CD14-positive monocyte (primary cell): Measurements from ENCODE around the gene POLR1F. TPM values are rescaled to one million over a fixed set of nuclear protein-coding genes. Genes with fewer than 3 reads are reported as not detected.

Source experiments
- DNase-seq, 3 donors: peaks; one replicate each; pipeline ENCODE4 v3.0.0-alpha.2; 2011 to 2022
- H2AFZ ChIP-seq: 2 replicates; pipeline ENCODE4 v1.6.0; 2012; ENCODE audit warnings: mild to moderate bottlenecking, low read depth, low read length, inconsistent platforms; ENCODE audit not compliant: insufficient read depth, poor library complexity, severe bottlenecking
- H3K27ac ChIP-seq, 2 donors: 1 replicate in 1 of 2; 2 replicates in 1 of 2; pipeline ENCODE4 v1.5.1; 2012 to 2013; ENCODE audit warnings: low read length in 2 of 2, control low read depth in 1 of 2, inconsistent platforms in 1 of 2, low read depth in 1 of 2, mild to moderate bottlenecking in 1 of 2
- H3K27me3 ChIP-seq, 2 donors: one replicate each; pipeline versions ENCODE4 v1.6.0 to v1.6.1; 2011 to 2013; ENCODE audit warnings: low read length in 2 of 2; ENCODE audit not compliant: control insufficient read depth in 2 of 2, insufficient read depth in 2 of 2
- H3K36me3 ChIP-seq, 2 donors: replicated peaks in 1 of 2; 1 replicate in 1 of 2; 2 replicates in 1 of 2; pipeline versions ENCODE4 v1.5.1 to v1.6.1; 2012 to 2013; ENCODE audit warnings: low read length in 2 of 2, control low read depth in 1 of 2, inconsistent platforms in 1 of 2, mild to moderate bottlenecking in 1 of 2; ENCODE audit not compliant: insufficient read depth in 2 of 2, control insufficient read depth in 1 of 2
- H3K4me1 ChIP-seq, 2 donors: 1 replicate in 1 of 2; 2 replicates in 1 of 2; pipeline versions ENCODE4 v1.5.1 to v1.6.1; 2012 to 2013; ENCODE audit warnings: low read length in 2 of 2, control low read depth in 1 of 2, inconsistent platforms in 1 of 2, mild to moderate bottlenecking in 1 of 2, moderate library complexity in 1 of 2; ENCODE audit not compliant: insufficient read depth in 2 of 2, control insufficient read depth in 1 of 2
- H3K4me2 ChIP-seq: replicated peaks from 2 replicates; pipeline ENCODE3; 2012; ENCODE audit warnings: low read length, moderate library complexity, mild to moderate bottlenecking; ENCODE audit not compliant: poor library complexity, severe bottlenecking; ENCODE audit errors: extremely low read depth
- H3K4me3 ChIP-seq, 3 experiments: fragments of 200-600 bp in 1 of 3; sonication (generic) in 1 of 3; replicated peaks in 1 of 3; 1 replicate in 2 of 3; 2 replicates in 1 of 3; pipeline ENCODE4 v1.5.1; 2011 to 2013; ENCODE audit warnings: low read length in 3 of 3, mild to moderate bottlenecking in 3 of 3, control low read depth in 2 of 3, low read depth in 2 of 3, inconsistent platforms in 1 of 3, moderate library complexity in 1 of 3
- H3K79me2 ChIP-seq: 2 replicates; pipeline ENCODE4 v1.6.0; 2012; ENCODE audit warnings: mild to moderate bottlenecking, control low read depth, inconsistent platforms, low read length, moderate library complexity; ENCODE audit not compliant: insufficient read depth
- H3K9ac ChIP-seq: 2 replicates; pipeline ENCODE4 v1.6.0; 2017; ENCODE audit warnings: low read length, mild to moderate bottlenecking; ENCODE audit not compliant: insufficient read depth, poor library complexity, severe bottlenecking
- H3K9me3 ChIP-seq, 2 donors: replicated peaks in 1 of 2; 1 replicate in 1 of 2; 2 replicates in 1 of 2; pipeline versions ENCODE4 v1.5.1 to v1.6.1; 2012 to 2013; ENCODE audit warnings: low read length in 2 of 2, control low read depth in 1 of 2; ENCODE audit not compliant: control insufficient read depth in 1 of 2, insufficient read depth in 1 of 2
- H4K20me1 ChIP-seq: 2 replicates; pipeline ENCODE4 v1.6.0; 2012; ENCODE audit warnings: mild to moderate bottlenecking, low read length, control low read depth, moderate library complexity; ENCODE audit not compliant: insufficient read depth
- H3K27ac Mint-ChIP-seq, 7 donors: one replicate each; pipeline ENCODE4 v1.8.0; 2020; ENCODE audit warnings: mild to moderate bottlenecking in 7 of 7, mixed read lengths in 7 of 7, moderate library complexity in 6 of 7, inconsistent platforms in 2 of 7
- H3K27me3 Mint-ChIP-seq, 3 donors: one replicate each; pipeline ENCODE4 v1.8.0; 2021 to 2022; ENCODE audit warnings: low read depth in 3 of 3, mild to moderate bottlenecking in 3 of 3, mixed read lengths in 3 of 3, moderate library complexity in 3 of 3, inconsistent platforms in 1 of 3
- H3K36me3 Mint-ChIP-seq, 2 donors: one replicate each; pipeline ENCODE4 v1.8.0; 2020; ENCODE audit warnings: mixed read lengths in 2 of 2, inconsistent platforms in 1 of 2, mild to moderate bottlenecking in 1 of 2
- H3K4me1 Mint-ChIP-seq: one replicate; pipeline ENCODE4 v1.8.0; 2020; ENCODE audit warnings: mild to moderate bottlenecking, mixed read lengths
- H3K4me3 Mint-ChIP-seq, 2 donors: one replicate each; pipeline ENCODE4 v1.8.0; 2020; ENCODE audit warnings: mild to moderate bottlenecking in 2 of 2, mixed read lengths in 2 of 2, moderate library complexity in 1 of 2
- H3K9me3 Mint-ChIP-seq, 7 donors: one replicate each; pipeline ENCODE4 v1.8.0; 2020 to 2022; ENCODE audit warnings: mixed read lengths in 7 of 7, mild to moderate bottlenecking in 6 of 7, moderate library complexity in 6 of 7, inconsistent platforms in 2 of 7
- CTCF ChIP-seq: fragments of 200-600 bp; IDR thresholded peaks from one replicate; pipeline ENCODE4 v1.8.0; 2022; ENCODE audit warnings: antibody characterized with exemption, mild to moderate bottlenecking
- WGBS: methylation state at CpG from one replicate; pipeline ENCODE4 v1.1.5; 2013; ENCODE audit warnings: missing lambda C conversion rate; ENCODE audit not compliant: insufficient coverage; 5-methylcytosine and 5-hydroxymethylcytosine counted together
- intact Hi-C, 2 donors: fragments of 100-400 bp; cut with micrococcal nuclease; formaldehyde crosslinking; loops; one replicate each; pipeline versions ENCODE4 v1.15.0 to v1.15.1; 2023
- polyA plus RNA-seq, 3 donors: library from polyadenylated mRNA; depleted of rRNA in 1 of 3; unstranded in 2 of 3; stranded (reverse) in 1 of 3; fragments of 300-500 nt in 2 of 3; fragments of >200 nt in 1 of 3; fragmentation: Illumina TruSeq in 2 of 3; gene quantifications; 1 replicate in 2 of 3; 2 replicates in 1 of 3; pipeline ENCODE4 v1.2.3, GENCODE V29; 2012 to 2021
- small RNA-seq: library from RNA; depleted of rRNA; stranded (forward); fragments of <200 nt; gene quantifications from one replicate; pipeline ENCODE3, GENCODE V24; 2012; ENCODE audit warnings: low read depth; ENCODE audit not compliant: insufficient read length

POLR1F gene
- polyA plus RNA-seq, 3 donors, result 11.7 to 17.9 (median 12.4) TPM

DNA sequence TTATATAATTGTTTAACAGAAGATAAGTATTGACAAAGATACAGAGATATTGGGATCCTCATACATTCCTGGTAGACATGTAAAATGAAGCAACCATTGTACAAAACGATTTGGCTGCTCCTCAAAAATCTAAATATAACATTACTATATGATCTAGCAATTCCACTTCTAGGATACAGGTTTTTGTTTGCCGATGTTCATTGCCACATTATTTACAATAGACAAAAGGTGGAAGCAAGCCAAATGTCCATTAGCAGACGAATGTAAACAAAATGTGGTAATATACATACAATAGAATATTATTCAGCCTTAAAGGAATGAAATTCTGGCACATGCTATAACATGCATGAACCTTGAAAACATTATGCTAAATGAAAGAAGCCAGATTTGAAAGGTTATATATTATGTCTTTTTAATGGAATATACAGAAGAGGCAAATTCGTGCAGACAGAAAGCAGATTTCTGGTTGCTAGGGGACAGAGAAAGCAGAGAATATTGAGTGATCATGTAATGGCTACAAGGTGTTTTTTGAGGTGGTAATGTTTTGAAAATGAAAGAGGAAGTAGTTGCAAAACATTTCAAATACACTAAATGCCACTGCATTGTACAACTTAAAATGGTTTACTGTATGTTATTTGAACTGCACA is 44.9 kb downstream of the POLR1F start:
- Histone ChIP-seq H3K4me1 (no peaks in the 10 kb centered on the region), H2AFZ (no peak overlapping the region), H3K4me2 (no peak overlapping the region), H3K9ac (no peak overlapping the region), H3K27me3 (no peaks in the 10 kb centered on the region), H3K36me3 (no peaks in the 10 kb centered on the region), H4K20me1 (no peaks in the 10 kb centered on the region), H3K4me3 (no peak overlapping the region), H3K9me3 (no peaks in the 10 kb centered on the region), H3K79me2 (no peaks in the 10 kb centered on the region), H3K27ac (no peak overlapping the region)
- H3K27ac Mint-ChIP-seq, result no peak overlapping the region
- no peak for DNase-seq
- intact Hi-C loops, result loop anchor here in 1 of 2 donors (10.0 kb wide), 1 partner anchor 1979 kb away; no protein-coding TSS in a partner anchor
- H3K9me3 Mint-ChIP-seq, result peaks cover 0 to 6% (median 0%) of the 10 kb centered on the region in 7 donors
- 20% methylated on average over 1 of the region's 4 CpGs for WGBS
- peaks cover 3% of the 10 kb centered on the region for H3K4me1 Mint-ChIP-seq
- no peak for TF ChIP-seq CTCF
- no peaks in the 10 kb centered on the region for H3K36me3 Mint-ChIP-seq
- H3K27me3 Mint-ChIP-seq, result peaks cover 0 to 3% (median 2%) of the 10 kb centered on the region in 3 donors
- no peak overlapping the region for H3K4me3 Mint-ChIP-seq

- peaks cover 0 to under 1% (median 0%) of the 10 kb centered on the region in 3 donors for H3K27me3 Mint-ChIP-seq
- H3K9me3 Mint-ChIP-seq, result peaks cover 16 to 28% (median 19%) of the 10 kb centered on the region in 7 donors
- no peaks in the 10 kb centered on the region for H3K36me3 Mint-ChIP-seq
- H3K4me2 ChIP-seq, result no peak overlapping the region
- no peak overlapping the region for H3K9ac ChIP-seq
- TF ChIP-seq CTCF, result no peak
- H3K4me3 Mint-ChIP-seq, result no peak overlapping the region
- DNase-seq, result no peak
- no peak overlapping the region for H3K27ac ChIP-seq
- no peaks in the 10 kb centered on the region for H3K27me3 ChIP-seq
- no peak overlapping the region for H3K27ac Mint-ChIP-seq
- H3K36me3 ChIP-seq, result no peaks in the 10 kb centered on the region
- peaks cover 16 to 24% of the 10 kb centered on the region in 2 donors for H3K9me3 ChIP-seq
- 100% methylated on average over 1 of the region's 2 CpGs for WGBS
- H3K4me1 ChIP-seq, result no peaks in the 10 kb centered on the region
- H3K4me1 Mint-ChIP-seq, result no peaks in the 10 kb centered on the region
- H2AFZ ChIP-seq, result no peak overlapping the region
- no peak overlapping the region for H3K4me3 ChIP-seq
- H4K20me1 ChIP-seq, result no peaks in the 10 kb centered on the region
- H3K79me2 ChIP-seq, result no peaks in the 10 kb centered on the region
- intact Hi-C loops, result no loop called here
These were observed 60.0 kb downstream of the POLR1F start for GRCh38 chr7:19648791-19649190.

Small RNA genes lying within 50 kb of the gene (small RNA-seq; reads per million reads assigned to genes)
- gene MIR3146, result not detected

Other genes starting within 250 kb of the POLR1F start
- not detected for gene TMEM196, start 64.6 kb upstream of the POLR1F start, polyA plus RNA-seq